HL-60/S4 (cell line): Measurements from ENCODE around the gene RNF135.
"Not testable (repeated sequence)": the region's sequence is repeated elsewhere in the genome, so short reads cannot be mapped to it uniquely, and the experiment has no call there.

Experiments used
- in situ Hi-C: fragments of 300-500 bp; cut with MboI; formaldehyde crosslinking; loops from 2 replicates; pipeline ENCODE4 v1.14.3; 2022; ENCODE audit warnings: low sequenced_read_pairs

RNF135 gene

GRCh38 chr17:30954046-30954830, 16.6 kb upstream of the RNF135 start:
- in situ Hi-C loops, result no loop called here

- in situ Hi-C loops, result no loop called here
Measured at GRCh38 chr17:30956764-30957374, 14.0 kb upstream of the RNF135 start.

GRCh38 chr17:30957741-30958140, 13.1 kb upstream of the RNF135 start:
- in situ Hi-C loops, result no loop called here

GRCh38 chr17:30958187-30958586, 12.7 kb upstream of the RNF135 start:
- in situ Hi-C loops, result no loop called here

- in situ Hi-C loops, result no loop called here
Measured at GRCh38 chr17:30961209-30962188, 9.3 kb upstream of the RNF135 start.

- in situ Hi-C loops, result not testable (repeated sequence)
Measured at GRCh38 chr17:30964312-30964711, 6.5 kb upstream of the RNF135 start.

- in situ Hi-C loops, result no loop called here
Measured at GRCh38 chr17:30964876-30965275, 6.0 kb upstream of the RNF135 start.

- in situ Hi-C loops, result no loop called here
Measured at GRCh38 chr17:30965686-30966085, 5.2 kb upstream of the RNF135 start.

- in situ Hi-C loops, result not testable (repeated sequence)
Measured at GRCh38 chr17:30967911-30968310, 2.9 kb upstream of the RNF135 start.

GRCh38 chr17:30969989-30970830, 629 bp upstream of the RNF135 start:
- in situ Hi-C loops, result no loop called here

- in situ Hi-C loops, result no loop called here
Measured at GRCh38 chr17:30975042-30975820, 4.4 kb downstream of the RNF135 start.

- in situ Hi-C loops, result not testable (repeated sequence)
Measured at GRCh38 chr17:30979919-30980318, 9.1 kb downstream of the RNF135 start.

GRCh38 chr17:30981531-30982519, 11.0 kb downstream of the RNF135 start:
- in situ Hi-C loops, result no loop called here

- in situ Hi-C loops, result no loop called here
Measured at GRCh38 chr17:30982855-30983254, 12.0 kb downstream of the RNF135 start.

- in situ Hi-C loops, result no loop called here
Measured at GRCh38 chr17:30990458-30990857, 19.6 kb downstream of the RNF135 start.

- in situ Hi-C loops, result no loop called here
Measured at GRCh38 chr17:30992551-30992950, 21.7 kb downstream of the RNF135 start.

- in situ Hi-C loops, result no loop called here
Measured at GRCh38 chr17:30995347-30995746, 24.5 kb downstream of the RNF135 start.

- in situ Hi-C loops, result no loop called here
Measured at GRCh38 chr17:30996486-30996885, 25.6 kb downstream of the RNF135 start.
